ENCODE results near the gene XYLT2. TPM values are rescaled to one million over a fixed set of nuclear protein-coding genes. Genes with fewer than 3 reads are reported as not detected.

XYLT2 gene
- total RNA-seq, 1 experiment from 2014 or later, result 75.8 TPM

GRCh38 chr17:50304781-50305404 is 41.0 kb upstream of the XYLT2 start:
- CTCF ChIA-PET, result interaction anchor here (1.1 to 1.2 kb wide), 2 partner anchors 10 to 105 kb away, joined by 3 to 4 read pairs; no protein-coding TSS in a partner anchor

GRCh38 chr17:50307654-50308053 is 38.3 kb upstream of the XYLT2 start:
- H3K27me3 ChIP-seq (replicated peaks; ENCODE audit: control insufficient read depth, insufficient read depth, low read length), result no peaks in the 10 kb centered on the region
- Mint-ChIP-seq H3K4me3 (ENCODE audit: unreplicated experiment) (no peak overlapping the region), H3K27me3 (ENCODE audit: insufficient read depth, unreplicated experiment) (peaks cover under 1% of the 10 kb centered on the region), H3K4me1 (ENCODE audit: low read depth, unreplicated experiment) (peaks cover 8% of the 10 kb centered on the region), H3K9me3 (ENCODE audit: unreplicated experiment) (no peaks in the 10 kb centered on the region), H3K36me3 (ENCODE audit: insufficient read depth, unreplicated experiment) (no peaks in the 10 kb centered on the region), H3K27ac (ENCODE audit: unreplicated experiment) (no peak overlapping the region)
- ChIA-PET CTCF (no interaction called here), POLR2A (no interaction called here)
- TF ChIP-seq CTCF (IDR thresholded peaks at IDR 0.05; ENCODE audit: insufficient read depth in 1 of 2, low read depth in 1 of 2, low read length in 1 of 2, severe bottlenecking in 1 of 2, unreplicated experiment in 1 of 2), result no peak
- BruUV-seq (replicated peaks), result no TSS peak
- no peak for DNase-seq
- H3K36me3 ChIP-seq (ENCODE audit: control insufficient read depth, insufficient read depth, low read length), result no peaks in the 10 kb centered on the region
- H3K4me1 ChIP-seq, result 0 out of 2 replicates have a peak, but pooled peaks cover 4% of the 10 kb centered on the region
- intact Hi-C loops (cut with micrococcal nuclease; ENCODE audit: unreplicated experiment), result no loop called here
- no peaks in the 10 kb centered on the region for H3K9me3 ChIP-seq
- no peak overlapping the region for H3K4me3 ChIP-seq (ENCODE audit: low read depth, low read length)

More at GRCh38 chr17:50304781-50305404, 41.0 kb upstream of the XYLT2 start:
- Histone ChIP-seq H3K4me3 (ENCODE audit: low read depth, low read length) (no peak overlapping the region), H3K9me3 (no peaks in the 10 kb centered on the region), H3K27me3 (replicated peaks; ENCODE audit: control insufficient read depth, insufficient read depth, low read length) (no peaks in the 10 kb centered on the region), H3K36me3 (ENCODE audit: control insufficient read depth, insufficient read depth, low read length) (no peaks in the 10 kb centered on the region), H3K4me1 (peaks cover 5% of the 10 kb centered on the region; the same call in 1 of the 2 replicates)
- POLR2A ChIA-PET, result no interaction called here
- DNase-seq, result no peak
- Mint-ChIP-seq H3K36me3 (ENCODE audit: insufficient read depth, unreplicated experiment) (no peaks in the 10 kb centered on the region), H3K27ac (ENCODE audit: unreplicated experiment) (peak overlapping the region; percentile 41), H3K27me3 (ENCODE audit: insufficient read depth, unreplicated experiment) (no peaks in the 10 kb centered on the region), H3K9me3 (ENCODE audit: unreplicated experiment) (no peaks in the 10 kb centered on the region), H3K4me1 (ENCODE audit: low read depth, unreplicated experiment) (peaks cover 20% of the 10 kb centered on the region), H3K4me3 (ENCODE audit: unreplicated experiment) (no peak overlapping the region)
- TF ChIP-seq CTCF (IDR thresholded peaks at IDR 0.05; ENCODE audit: insufficient read depth in 1 of 2, low read depth in 1 of 2, low read length in 1 of 2, severe bottlenecking in 1 of 2, unreplicated experiment in 1 of 2), result no peak
- intact Hi-C loops (cut with micrococcal nuclease; ENCODE audit: unreplicated experiment), result no loop called here
- BruUV-seq (replicated peaks), result no TSS peak

GRCh38 chr17:50308666-50309065 is 37.3 kb upstream of the XYLT2 start:
- ChIA-PET POLR2A (interaction anchor here (0.5 kb wide), 1 partner anchor 544 kb away, joined by 3 read pairs; the partner anchor contains the start of gene FAM117A), CTCF (interaction anchor here (1.3 kb wide), 1 partner anchor 108 kb away, joined by 6 read pairs; the partner anchor contains the start of gene COL1A1)
- no peak overlapping the region for H3K27ac Mint-ChIP-seq (ENCODE audit: unreplicated experiment)
- no peaks in the 10 kb centered on the region for H3K27me3 ChIP-seq (replicated peaks; ENCODE audit: control insufficient read depth, insufficient read depth, low read length)
- H3K36me3 ChIP-seq (ENCODE audit: control insufficient read depth, insufficient read depth, low read length), result no peaks in the 10 kb centered on the region
- 0 out of 2 replicates have a peak, but pooled peaks cover 4% of the 10 kb centered on the region for H3K4me1 ChIP-seq
- BruUV-seq (replicated peaks), result no TSS peak
- TF ChIP-seq CTCF (IDR thresholded peaks at IDR 0.05; ENCODE audit: insufficient read depth in 1 of 2, low read depth in 1 of 2, low read length in 1 of 2, severe bottlenecking in 1 of 2, unreplicated experiment in 1 of 2), result no peak
- H3K9me3 ChIP-seq, result no peaks in the 10 kb centered on the region
- H3K4me1 Mint-ChIP-seq (ENCODE audit: low read depth, unreplicated experiment), result peaks cover 7% of the 10 kb centered on the region
- intact Hi-C loops (cut with micrococcal nuclease; ENCODE audit: unreplicated experiment), result no loop called here
- no peaks in the 10 kb centered on the region for H3K9me3 Mint-ChIP-seq (ENCODE audit: unreplicated experiment)
- H3K27me3 Mint-ChIP-seq (ENCODE audit: insufficient read depth, unreplicated experiment), result peaks cover 4% of the 10 kb centered on the region
- no peak overlapping the region for H3K4me3 Mint-ChIP-seq (ENCODE audit: unreplicated experiment)
- no peaks in the 10 kb centered on the region for H3K36me3 Mint-ChIP-seq (ENCODE audit: insufficient read depth, unreplicated experiment)
- H3K4me3 ChIP-seq (ENCODE audit: low read depth, low read length), result no peak overlapping the region
- no peak for DNase-seq

Data from Caco-2 (cell line).